Neural cell (in vitro differentiated cells): Measurements from ENCODE around the gene OPRPN. TPM values are rescaled to one million over a fixed set of nuclear protein-coding genes. Genes with fewer than 3 reads are reported as not detected.

Experiments used
- H2AFZ ChIP-seq: fragments of 200-600, 300-800 bp; sonication (generic), shearing (Covaris generic); 2 replicates; pipeline ENCODE4 v1.6.0; 2014; ENCODE audit warnings: low read depth, mild to moderate bottlenecking, antibody characterized with exemption, low read length, moderate library complexity
- H3F3A ChIP-seq: fragments of 200-600 bp; shearing (Covaris generic); 2 replicates; pipeline ENCODE4 v1.6.1; 2016; ENCODE audit warnings: mild to moderate bottlenecking, moderate library complexity, mixed read lengths, antibody characterized with exemption, low read length; ENCODE audit not compliant: insufficient read depth, poor library complexity, severe bottlenecking
- H3K27ac ChIP-seq: fragments of 200-600, 300-800 bp; sonication (generic), shearing (Covaris generic); 2 replicates; pipeline ENCODE4 v1.5.1; 2014; ENCODE audit warnings: mild to moderate bottlenecking, low read length, moderate library complexity
- H3K27me3 ChIP-seq: fragments of 300-800, 200-600 bp; sonication (generic), shearing (Covaris generic); 2 replicates; pipeline ENCODE4 v1.6.0; 2014; ENCODE audit warnings: mild to moderate bottlenecking, low read depth, low read length, moderate library complexity; ENCODE audit not compliant: insufficient read depth
- H3K36me3 ChIP-seq: fragments of 300-800, 200-600 bp; sonication (generic), shearing (Covaris generic); 2 replicates; pipeline ENCODE4 v1.5.1; 2014; ENCODE audit warnings: mild to moderate bottlenecking, antibody characterized with exemption, low read length, moderate library complexity; ENCODE audit not compliant: insufficient read depth
- H3K4me2 ChIP-seq: fragments of 300-800, 200-600 bp; sonication (generic), shearing (Covaris generic); 2 replicates; pipeline ENCODE4 v1.6.0; 2014; ENCODE audit warnings: mild to moderate bottlenecking, low read length
- H3K4me3 ChIP-seq: fragments of 300-800, 200-600 bp; sonication (generic), shearing (Covaris generic); 2 replicates; pipeline ENCODE4 v1.5.1; 2014; ENCODE audit warnings: mild to moderate bottlenecking, low read length, moderate library complexity
- H3K79me2 ChIP-seq: fragments of 200-600 bp; shearing (Covaris generic); replicated peaks from 2 replicates; pipeline ENCODE4 v1.6.0; 2014; ENCODE audit warnings: mild to moderate bottlenecking, low read length, moderate library complexity; ENCODE audit not compliant: insufficient read depth
- H3K9ac ChIP-seq: fragments of 300-800, 200-600 bp; sonication (generic), shearing (Covaris generic); 2 replicates; pipeline ENCODE4 v1.6.1; 2016; ENCODE audit warnings: mild to moderate bottlenecking, low read length, mixed read lengths
- H3K9me2 ChIP-seq: fragments of 200-600 bp; shearing (Covaris generic); 2 replicates; pipeline ENCODE4 v1.6.1; 2016; ENCODE audit warnings: mild to moderate bottlenecking, low read length, mixed read lengths; ENCODE audit not compliant: insufficient read depth
- H3K9me3 ChIP-seq: fragments of 200-600, 300-800 bp; sonication (generic), shearing (Covaris generic); 2 replicates; pipeline ENCODE4 v1.6.1; 2016; ENCODE audit warnings: mild to moderate bottlenecking, mixed run types, low read length, moderate library complexity, mixed read lengths
- H4K20me1 ChIP-seq: fragments of 200-600 bp; shearing (Covaris generic); 2 replicates; pipeline ENCODE4 v1.6.1; 2016; ENCODE audit warnings: mild to moderate bottlenecking, mixed run types; ENCODE audit not compliant: insufficient read depth
- EP300 ChIP-seq: fragments of 450-650 bp; conservative IDR thresholded peaks from 2 replicates; pipeline ENCODE4 v1.6.1; 2014; ENCODE audit warnings: antibody characterized with exemption, mild to moderate bottlenecking, moderate library complexity; ENCODE audit not compliant: poor library complexity, severe bottlenecking
- EZH2 ChIP-seq: fragments of 200-600, 300-800 bp; shearing (Covaris generic), sonication (generic); IDR thresholded peaks from 2 replicates; pipeline ENCODE4 v1.6.1; 2014; ENCODE audit warnings: antibody characterized with exemption, low read length, borderline replicate concordance, mild to moderate bottlenecking; ENCODE audit not compliant: insufficient read depth, poor library complexity, severe bottlenecking
- MXI1 ChIP-seq: fragments of 450-650 bp; conservative IDR thresholded peaks from 2 replicates; pipeline ENCODE4 v1.6.1; 2014; ENCODE audit warnings: antibody characterized with exemption, mild to moderate bottlenecking; ENCODE audit not compliant: poor library complexity, severe bottlenecking
- POLR2AphosphoS5 ChIP-seq: IDR thresholded peaks from 2 replicates; pipeline ENCODE4 v1.6.1; 2012
- RAD21 ChIP-seq: fragments of 450-650 bp; conservative IDR thresholded peaks from 2 replicates; pipeline ENCODE4 v1.6.1; 2014; ENCODE audit warnings: antibody characterized with exemption, mild to moderate bottlenecking, moderate library complexity
- SMC3 ChIP-seq: fragments of 450-650 bp; conservative IDR thresholded peaks from 2 replicates; pipeline ENCODE4 v1.6.1; 2014; ENCODE audit warnings: antibody characterized with exemption, mild to moderate bottlenecking, moderate library complexity; ENCODE audit not compliant: poor library complexity
- TAF1 ChIP-seq: IDR thresholded peaks from 2 replicates; pipeline ENCODE4 v1.6.1; 2012; ENCODE audit warnings: low read depth
- polyA plus RNA-seq: library from polyadenylated mRNA; depleted of rRNA; stranded (reverse); fragments of >200 nt; gene quantifications from 2 replicates; pipeline ENCODE4 v1.2.3, GENCODE V29; 2014
- TF ChIP-seq, protein P1 (sequence below): IDR thresholded peaks from 2 replicates; pipeline ENCODE4 v1.6.1; 2012; ENCODE audit warnings: borderline replicate concordance
- TF ChIP-seq, protein P2 (sequence below): fragments of 450-650 bp; IDR thresholded peaks from 2 replicates; pipeline ENCODE4 v1.5.1; 2014; ENCODE audit warnings: antibody characterized with exemption, mild to moderate bottlenecking, moderate library complexity; ENCODE audit not compliant: poor library complexity, severe bottlenecking

Gene OPRPN
- polyA plus RNA-seq, 1 donor from 2014 or later, result not detected

DNA sequence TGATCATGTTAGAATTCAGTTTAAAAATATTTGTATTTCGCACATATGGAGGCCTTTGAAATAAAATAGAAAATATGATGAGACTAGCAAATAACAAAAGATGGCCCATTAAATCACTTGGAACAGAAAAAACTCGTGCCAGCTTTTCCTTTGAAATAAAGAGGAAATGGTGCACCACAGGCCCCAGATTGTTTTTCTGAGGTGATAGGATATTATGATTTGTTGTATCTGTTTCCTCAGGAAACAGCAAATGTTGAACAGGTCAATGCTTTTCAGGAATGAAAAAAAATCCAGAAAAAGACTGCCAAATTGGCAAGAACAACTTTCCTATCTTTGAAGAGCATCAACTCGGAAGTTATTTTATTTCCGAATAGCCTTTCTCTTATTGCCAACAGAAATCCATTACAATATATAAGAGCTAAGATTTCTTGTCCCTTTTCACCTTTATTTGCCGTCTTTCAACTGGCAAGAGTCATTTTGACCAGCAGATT lies 15.0 kb upstream of the OPRPN start, which contains the start of gene SMR3B:
SMR3B (plus strand) TSS at position 441 of the 491 bp plus-strand sequence. CDS start 1,380 bp downstream, outside the sequence.
- H3K79me2 ChIP-seq, result no peaks in the 10 kb centered on the region
- H3K9me3 ChIP-seq, result no peaks in the 10 kb centered on the region
- H3K9me2 ChIP-seq, result no peaks in the 10 kb centered on the region
- H3K9ac ChIP-seq, result no peak within 1 kb of the TSS
- no peaks in the 10 kb centered on the region for H3K27me3 ChIP-seq
- H3K36me3 ChIP-seq, result no peaks in the 10 kb centered on the region
- TF ChIP-seq RAD21 (no peak), TAF1 (no peak), MXI1 (no peak), EP300 (no peak), EZH2 (no peak), POLR2AphosphoS5 (no peak), SMC3 (no peak)
- TF ChIP-seq, protein P1, sequence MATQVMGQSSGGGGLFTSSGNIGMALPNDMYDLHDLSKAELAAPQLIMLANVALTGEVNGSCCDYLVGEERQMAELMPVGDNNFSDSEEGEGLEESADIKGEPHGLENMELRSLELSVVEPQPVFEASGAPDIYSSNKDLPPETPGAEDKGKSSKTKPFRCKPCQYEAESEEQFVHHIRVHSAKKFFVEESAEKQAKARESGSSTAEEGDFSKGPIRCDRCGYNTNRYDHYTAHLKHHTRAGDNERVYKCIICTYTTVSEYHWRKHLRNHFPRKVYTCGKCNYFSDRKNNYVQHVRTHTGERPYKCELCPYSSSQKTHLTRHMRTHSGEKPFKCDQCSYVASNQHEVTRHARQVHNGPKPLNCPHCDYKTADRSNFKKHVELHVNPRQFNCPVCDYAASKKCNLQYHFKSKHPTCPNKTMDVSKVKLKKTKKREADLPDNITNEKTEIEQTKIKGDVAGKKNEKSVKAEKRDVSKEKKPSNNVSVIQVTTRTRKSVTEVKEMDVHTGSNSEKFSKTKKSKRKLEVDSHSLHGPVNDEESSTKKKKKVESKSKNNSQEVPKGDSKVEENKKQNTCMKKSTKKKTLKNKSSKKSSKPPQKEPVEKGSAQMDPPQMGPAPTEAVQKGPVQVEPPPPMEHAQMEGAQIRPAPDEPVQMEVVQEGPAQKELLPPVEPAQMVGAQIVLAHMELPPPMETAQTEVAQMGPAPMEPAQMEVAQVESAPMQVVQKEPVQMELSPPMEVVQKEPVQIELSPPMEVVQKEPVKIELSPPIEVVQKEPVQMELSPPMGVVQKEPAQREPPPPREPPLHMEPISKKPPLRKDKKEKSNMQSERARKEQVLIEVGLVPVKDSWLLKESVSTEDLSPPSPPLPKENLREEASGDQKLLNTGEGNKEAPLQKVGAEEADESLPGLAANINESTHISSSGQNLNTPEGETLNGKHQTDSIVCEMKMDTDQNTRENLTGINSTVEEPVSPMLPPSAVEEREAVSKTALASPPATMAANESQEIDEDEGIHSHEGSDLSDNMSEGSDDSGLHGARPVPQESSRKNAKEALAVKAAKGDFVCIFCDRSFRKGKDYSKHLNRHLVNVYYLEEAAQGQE, result no peak
- TF ChIP-seq, protein P2, sequence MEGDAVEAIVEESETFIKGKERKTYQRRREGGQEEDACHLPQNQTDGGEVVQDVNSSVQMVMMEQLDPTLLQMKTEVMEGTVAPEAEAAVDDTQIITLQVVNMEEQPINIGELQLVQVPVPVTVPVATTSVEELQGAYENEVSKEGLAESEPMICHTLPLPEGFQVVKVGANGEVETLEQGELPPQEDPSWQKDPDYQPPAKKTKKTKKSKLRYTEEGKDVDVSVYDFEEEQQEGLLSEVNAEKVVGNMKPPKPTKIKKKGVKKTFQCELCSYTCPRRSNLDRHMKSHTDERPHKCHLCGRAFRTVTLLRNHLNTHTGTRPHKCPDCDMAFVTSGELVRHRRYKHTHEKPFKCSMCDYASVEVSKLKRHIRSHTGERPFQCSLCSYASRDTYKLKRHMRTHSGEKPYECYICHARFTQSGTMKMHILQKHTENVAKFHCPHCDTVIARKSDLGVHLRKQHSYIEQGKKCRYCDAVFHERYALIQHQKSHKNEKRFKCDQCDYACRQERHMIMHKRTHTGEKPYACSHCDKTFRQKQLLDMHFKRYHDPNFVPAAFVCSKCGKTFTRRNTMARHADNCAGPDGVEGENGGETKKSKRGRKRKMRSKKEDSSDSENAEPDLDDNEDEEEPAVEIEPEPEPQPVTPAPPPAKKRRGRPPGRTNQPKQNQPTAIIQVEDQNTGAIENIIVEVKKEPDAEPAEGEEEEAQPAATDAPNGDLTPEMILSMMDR, result no peak
- no peak within 1 kb of the TSS for H2AFZ ChIP-seq
- no peak within 1 kb of the TSS for H3K4me3 ChIP-seq
- H4K20me1 ChIP-seq, result no peaks in the 10 kb centered on the region
- H3K4me2 ChIP-seq, result no peak within 1 kb of the TSS
- no peaks in the 10 kb centered on the region for H3F3A ChIP-seq
- no peak within 1 kb of the TSS for H3K27ac ChIP-seq

DNA sequence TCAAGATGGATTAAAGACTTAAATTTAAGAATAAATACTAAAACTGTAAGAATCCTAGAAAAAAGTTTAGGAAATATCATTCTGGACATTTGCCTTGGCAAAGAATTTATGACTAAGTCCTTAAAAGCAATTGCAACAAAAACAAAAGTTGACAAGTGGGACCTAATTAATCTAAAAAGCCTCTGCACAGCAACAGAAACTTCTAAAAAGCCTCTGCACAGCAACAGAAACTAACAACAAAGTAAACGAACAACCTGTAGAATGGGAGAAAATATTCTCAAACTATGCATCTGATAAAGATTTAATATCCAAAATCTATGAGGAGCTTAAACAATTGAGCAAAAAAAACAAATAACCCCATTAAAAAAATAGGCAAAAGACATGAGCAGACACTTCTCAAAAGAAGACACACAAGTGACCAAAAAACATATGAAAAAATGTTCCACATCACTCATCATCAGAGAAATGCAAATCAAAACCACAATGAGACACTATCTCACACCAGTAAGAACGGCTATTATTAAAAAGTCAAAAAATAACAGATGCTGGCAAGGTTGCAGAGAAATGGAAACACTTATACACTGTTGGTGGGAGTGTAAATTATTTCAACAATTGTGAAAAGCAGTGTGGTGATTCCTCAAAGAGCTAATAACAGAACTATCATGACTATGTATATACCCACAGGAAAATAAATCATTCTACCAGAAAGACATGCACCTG lies 5.5 kb upstream of the OPRPN start:
- TF ChIP-seq EZH2 (no peak), POLR2AphosphoS5 (no peak), RAD21 (no peak), TAF1 (no peak), MXI1 (no peak), SMC3 (no peak), EP300 (no peak)
- TF ChIP-seq, protein P1, result no peak
- TF ChIP-seq, protein P2, result no peak
- no peaks in the 10 kb centered on the region for H3K36me3 ChIP-seq
- no peak overlapping the region for H3K9ac ChIP-seq
- no peaks in the 10 kb centered on the region for H3K9me3 ChIP-seq
- no peaks in the 10 kb centered on the region for H4K20me1 ChIP-seq
- no peak overlapping the region for H3K4me3 ChIP-seq
- H2AFZ ChIP-seq, result no peak overlapping the region
- H3K27me3 ChIP-seq, result no peaks in the 10 kb centered on the region
- no peaks in the 10 kb centered on the region for H3K79me2 ChIP-seq
- H3K9me2 ChIP-seq, result no peaks in the 10 kb centered on the region
- H3K27ac ChIP-seq, result no peak overlapping the region
- H3F3A ChIP-seq, result no peaks in the 10 kb centered on the region
- no peak overlapping the region for H3K4me2 ChIP-seq
